H9 (cell line): ENCODE results near the gene AMD1. TPM values are rescaled to one million over a fixed set of nuclear protein-coding genes. Genes with fewer than 3 reads are reported as not detected.

Source experiments
- DNase-seq: peaks from one replicate; pipeline ENCODE4 v3.0.0-alpha.2; 2017
- H2AFZ ChIP-seq: one replicate; pipeline ENCODE4 v1.6.1; 2013; ENCODE audit warnings: mild to moderate bottlenecking, low read length, control low read depth, moderate library complexity
- H2AK5ac ChIP-seq: 2 replicates; pipeline ENCODE4 v1.6.1; 2013; ENCODE audit warnings: low read length, control low read depth, mixed read lengths; ENCODE audit not compliant: insufficient read length
- H2BK120ac ChIP-seq: one replicate; pipeline ENCODE4 v1.6.1; 2013; ENCODE audit warnings: low read depth, mild to moderate bottlenecking, low read length, control low read depth, inconsistent platforms; ENCODE audit not compliant: poor library complexity, severe bottlenecking
- H2BK12ac ChIP-seq: 2 replicates; pipeline ENCODE4 v1.6.1; 2013; ENCODE audit warnings: low read length, control low read depth, mixed read lengths, low read depth; ENCODE audit not compliant: insufficient read length
- H2BK15ac ChIP-seq: 2 replicates; pipeline ENCODE4 v1.6.1; 2013; ENCODE audit warnings: low read depth, low read length, control low read depth
- H2BK20ac ChIP-seq: one replicate; pipeline ENCODE4 v1.6.1; 2013; ENCODE audit warnings: low read depth, mild to moderate bottlenecking, low read length, control low read depth, inconsistent platforms; ENCODE audit not compliant: poor library complexity, severe bottlenecking
- H2BK5ac ChIP-seq: 2 replicates; pipeline ENCODE4 v1.6.1; 2013; ENCODE audit warnings: low read length, control low read depth, mixed read lengths; ENCODE audit not compliant: insufficient read length
- H3K14ac ChIP-seq: 2 replicates; pipeline ENCODE4 v1.6.1; 2013; ENCODE audit warnings: low read length, control low read depth; ENCODE audit not compliant: insufficient read depth
- H3K18ac ChIP-seq: 2 replicates; pipeline ENCODE4 v1.6.1; 2013; ENCODE audit warnings: low read depth, mild to moderate bottlenecking, mixed read lengths, low read length, control low read depth; ENCODE audit not compliant: insufficient read length
- H3K23ac ChIP-seq: 2 replicates; pipeline ENCODE4 v1.6.1; 2013; ENCODE audit warnings: low read length, control low read depth, mixed read lengths, low read depth; ENCODE audit not compliant: insufficient read length
- H3K23me2 ChIP-seq: 2 replicates; pipeline ENCODE4 v1.6.1; 2013; ENCODE audit warnings: low read depth, mild to moderate bottlenecking, mixed read lengths, low read length, control low read depth; ENCODE audit not compliant: insufficient read length, poor library complexity, severe bottlenecking
- H3K27ac ChIP-seq: 2 replicates; pipeline ENCODE4 v1.5.1; 2013; ENCODE audit warnings: low read length, control low read depth, mixed read lengths, low read depth; ENCODE audit not compliant: insufficient read length
- H3K27me3 ChIP-seq: 2 replicates; pipeline ENCODE4 v1.6.1; 2013; ENCODE audit warnings: low read length, control low read depth, inconsistent platforms; ENCODE audit not compliant: insufficient read depth
- H3K4ac ChIP-seq: 2 replicates; pipeline ENCODE4 v1.6.1; 2013; ENCODE audit warnings: low read depth, mild to moderate bottlenecking, control low read depth, inconsistent platforms, low read length, moderate library complexity
- H3K4me1 ChIP-seq: 2 replicates; pipeline ENCODE4 v1.6.1; 2013; ENCODE audit warnings: low read length, control low read depth, inconsistent platforms; ENCODE audit not compliant: insufficient read depth
- H3K4me2 ChIP-seq: 2 replicates; pipeline ENCODE4 v1.6.1; 2013; ENCODE audit warnings: low read length, control low read depth, mixed read lengths; ENCODE audit not compliant: insufficient read length, insufficient read depth
- H3K56ac ChIP-seq: 2 replicates; pipeline ENCODE4 v1.6.1; 2013; ENCODE audit warnings: low read depth, mild to moderate bottlenecking, mixed read lengths, low read length, control low read depth; ENCODE audit not compliant: insufficient read length
- H3K79me1 ChIP-seq: 2 replicates; pipeline ENCODE4 v1.6.1; 2013; ENCODE audit warnings: low read depth, mild to moderate bottlenecking, moderate library complexity, low read length, control low read depth, inconsistent platforms; ENCODE audit not compliant: insufficient read depth, poor library complexity, severe bottlenecking
- H3K79me2 ChIP-seq: 2 replicates; pipeline ENCODE4 v1.6.1; 2013; ENCODE audit warnings: low read length, control low read depth, inconsistent platforms; ENCODE audit not compliant: insufficient read depth
- H3K9ac ChIP-seq: 2 replicates; pipeline ENCODE4 v1.6.1; 2013; ENCODE audit warnings: low read length, control low read depth, mixed read lengths; ENCODE audit not compliant: insufficient read length; ENCODE audit errors: extremely low read depth
- H3K9me3 ChIP-seq: one replicate; pipeline ENCODE4 v1.6.1; 2013; ENCODE audit warnings: low read depth, low read length, inconsistent platforms; ENCODE audit not compliant: control insufficient read depth
- H3T11ph ChIP-seq: one replicate; pipeline ENCODE4 v1.6.1; 2013; ENCODE audit warnings: mild to moderate bottlenecking, low read length, control low read depth, inconsistent platforms
- H4K20me1 ChIP-seq: one replicate; pipeline ENCODE4 v1.6.1; 2013; ENCODE audit not compliant: control insufficient read depth, insufficient read length, insufficient read depth
- H4K5ac ChIP-seq: 2 replicates; pipeline ENCODE4 v1.6.1; 2013; ENCODE audit warnings: low read depth, mild to moderate bottlenecking, mixed read lengths, low read length, control low read depth; ENCODE audit not compliant: insufficient read length
- H4K8ac ChIP-seq: replicated peaks from 2 replicates; pipeline ENCODE4 v1.6.1; 2013; ENCODE audit warnings: low read length, control low read depth, mixed read lengths, low read depth; ENCODE audit not compliant: insufficient read length
- H4K91ac ChIP-seq: 2 replicates; pipeline ENCODE4 v1.6.1; 2013; ENCODE audit warnings: low read depth, mild to moderate bottlenecking, moderate library complexity, mixed read lengths, low read length, control low read depth; ENCODE audit not compliant: insufficient read length
- H3K27ac Mint-ChIP-seq, 3 experiments: 2 replicates in 2 of 3; 3 replicates in 1 of 3; pipeline ENCODE4 v1.8.0; 2020 to 2021; ENCODE audit warnings: mixed read lengths in 3 of 3, mild to moderate bottlenecking in 1 of 3, moderate library complexity in 1 of 3
- H3K27me3 Mint-ChIP-seq: 2 replicates; pipeline ENCODE4 v1.8.0; 2021; ENCODE audit warnings: low read depth, mild to moderate bottlenecking, moderate library complexity, mixed read lengths
- H3K36me3 Mint-ChIP-seq, 3 experiments: 2 replicates in 2 of 3; 3 replicates in 1 of 3; pipeline ENCODE4 v1.8.0; 2020 to 2021; ENCODE audit warnings: low read depth in 3 of 3, mixed read lengths in 3 of 3; ENCODE audit not compliant: insufficient read depth in 1 of 3
- H3K4me1 Mint-ChIP-seq, 2 experiments: 2 replicates each; pipeline ENCODE4 v1.8.0; 2020; ENCODE audit warnings: mixed read lengths in 2 of 2
- H3K4me3 Mint-ChIP-seq, 2 experiments: 2 replicates in 1 of 2; 3 replicates in 1 of 2; pipeline ENCODE4 v1.8.0; 2020 to 2021; ENCODE audit warnings: mild to moderate bottlenecking in 2 of 2, mixed read lengths in 2 of 2, moderate library complexity in 1 of 2
- H3K9me3 Mint-ChIP-seq, 2 experiments: 2 replicates in 1 of 2; 3 replicates in 1 of 2; pipeline ENCODE4 v1.8.0; 2020; ENCODE audit warnings: mild to moderate bottlenecking in 2 of 2, mixed read lengths in 2 of 2, moderate library complexity in 1 of 2
- CTCF ChIP-seq: fragments of 200-600 bp; sonication (generic); conservative IDR thresholded peaks from 3 replicates; pipeline ENCODE4 v1.8.0; 2021; ENCODE audit warnings: antibody characterized with exemption, mild to moderate bottlenecking
- WGBS: extraction: QIAGEN DNeasy Blood & Tissue Kit; methylation state at CpG from one replicate; pipeline ENCODE4 v1.1.7; 2013; ENCODE audit warnings: missing lambda C conversion rate, low lambda C conversion rate, mixed read lengths; ENCODE audit not compliant: insufficient read length; ENCODE audit errors: extremely low coverage; 5-methylcytosine and 5-hydroxymethylcytosine counted together
- total RNA-seq: library from RNA; stranded (reverse); gene quantifications from 2 replicates; pipeline ENCODE4 v1.2.1, GENCODE V29; 2021

The AMD1 gene
- total RNA-seq, 1 experiment from 2014 or later = 162 TPM

GRCh38 chr6:110858016-110858415 is 16.6 kb upstream of the AMD1 start:
- Histone ChIP-seq H2BK15ac (no peak overlapping the region), H2BK20ac (no peak overlapping the region), H2AFZ (no peak overlapping the region), H3T11ph (no peak overlapping the region), H3K27me3 (no peaks in the 10 kb centered on the region), H2BK120ac (no peak overlapping the region), H2BK5ac (no peak overlapping the region), H3K18ac (no peak overlapping the region), H3K79me2 (no peaks in the 10 kb centered on the region), H3K23ac (no peak overlapping the region), H4K20me1 (no peaks in the 10 kb centered on the region), H3K14ac (no peak overlapping the region; the same call in 1 of the 2 replicates), H3K4me1 (no peaks in the 10 kb centered on the region), H4K5ac (no peak overlapping the region), H3K4ac (no peak overlapping the region), H3K4me2 (no peak overlapping the region), H3K23me2 (no peaks in the 10 kb centered on the region), H2AK5ac (no peak overlapping the region), H3K79me1 (no peaks in the 10 kb centered on the region), H4K91ac (no peak overlapping the region), H3K56ac (no peak overlapping the region), H2BK12ac (no peak overlapping the region), H3K9ac (no peak overlapping the region), H4K8ac (no peak overlapping the region), H3K9me3 (no peaks in the 10 kb centered on the region), H3K27ac (no peak overlapping the region)
- H3K9me3 Mint-ChIP-seq = no peaks in the 10 kb centered on the region
- no peak overlapping the region for H3K4me3 Mint-ChIP-seq
- no peak for DNase-seq
- no peaks in the 10 kb centered on the region for H3K4me1 Mint-ChIP-seq
- peak overlapping the region in 1 of 3 experiments; percentile 18; a peak in 1 of 7 replicates for H3K27ac Mint-ChIP-seq
- no peak for TF ChIP-seq CTCF
- no peaks in the 10 kb centered on the region; the same call in none of the 2 replicates for H3K27me3 Mint-ChIP-seq
- H3K36me3 Mint-ChIP-seq = no peaks in the 10 kb centered on the region
- no CpG with 5 or more reads among the region's 21 CpGs for WGBS
